HG02678 (cell line): ENCODE measurements around the gene NEURL3.

Experiments used
- ATAC-seq: cut with Tn5 transposase; IDR thresholded peaks from one replicate; pipeline ENCODE4 v1.9.1; 2021; ENCODE audit warnings: mild to moderate bottlenecking, moderate library complexity; ENCODE audit not compliant: unreplicated experiment

The NEURL3 gene

DNA sequence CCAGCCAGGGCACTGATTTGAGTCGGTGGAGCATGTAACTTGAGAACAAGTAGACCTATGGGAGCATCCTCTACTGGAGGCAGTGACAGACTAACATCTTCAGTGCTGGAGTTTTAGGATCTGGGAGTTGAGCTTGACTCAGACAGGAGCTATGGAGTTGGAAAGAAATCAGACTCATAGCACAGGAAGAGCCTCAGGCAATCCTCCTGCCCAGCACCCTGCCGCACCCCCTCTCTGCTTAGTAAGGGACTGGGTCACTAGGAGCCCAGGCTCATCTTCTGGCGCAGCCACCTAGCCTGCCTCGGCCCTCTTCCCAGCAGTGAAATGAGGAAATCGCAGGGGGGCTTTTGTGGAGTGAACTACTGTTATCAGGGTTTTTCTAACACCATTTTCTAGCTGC is 35.0 kb upstream of the NEURL3 start:
- no peak for ATAC-seq

DNA sequence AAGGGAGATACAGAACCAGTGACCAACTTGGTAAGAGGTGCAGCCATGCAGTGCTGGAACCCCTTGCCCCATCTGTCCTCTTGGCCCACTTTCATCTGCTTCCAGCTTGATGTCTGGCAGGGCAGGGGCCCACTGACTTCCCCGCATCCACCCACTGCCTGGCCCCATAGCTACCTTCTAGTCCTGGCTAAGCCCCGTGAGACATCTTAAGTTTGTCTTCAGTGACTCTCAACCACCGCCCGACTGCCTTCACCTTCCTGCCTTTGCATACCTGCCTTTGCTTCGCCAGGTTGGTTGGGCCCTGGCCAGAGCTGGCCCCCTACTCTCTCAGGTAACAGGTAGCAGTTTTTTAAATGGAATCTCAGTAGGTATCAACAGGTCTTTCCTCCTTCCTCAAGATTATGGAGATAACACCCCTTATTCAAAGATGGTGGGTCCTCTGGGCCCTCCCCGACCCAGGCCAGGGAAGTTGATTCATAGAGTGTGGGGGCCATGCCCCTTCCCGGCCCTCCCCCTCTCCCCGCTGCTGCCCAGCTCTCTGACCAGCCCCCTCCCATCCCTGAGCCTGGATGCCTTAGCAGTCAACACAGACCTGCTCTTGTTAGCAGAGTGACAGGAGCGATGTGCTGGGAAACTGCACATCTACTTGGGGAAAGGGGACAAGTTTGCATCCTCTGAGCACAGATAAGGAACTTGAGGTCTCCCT is 34.2 kb upstream of the NEURL3 start:
- no peak for ATAC-seq

DNA sequence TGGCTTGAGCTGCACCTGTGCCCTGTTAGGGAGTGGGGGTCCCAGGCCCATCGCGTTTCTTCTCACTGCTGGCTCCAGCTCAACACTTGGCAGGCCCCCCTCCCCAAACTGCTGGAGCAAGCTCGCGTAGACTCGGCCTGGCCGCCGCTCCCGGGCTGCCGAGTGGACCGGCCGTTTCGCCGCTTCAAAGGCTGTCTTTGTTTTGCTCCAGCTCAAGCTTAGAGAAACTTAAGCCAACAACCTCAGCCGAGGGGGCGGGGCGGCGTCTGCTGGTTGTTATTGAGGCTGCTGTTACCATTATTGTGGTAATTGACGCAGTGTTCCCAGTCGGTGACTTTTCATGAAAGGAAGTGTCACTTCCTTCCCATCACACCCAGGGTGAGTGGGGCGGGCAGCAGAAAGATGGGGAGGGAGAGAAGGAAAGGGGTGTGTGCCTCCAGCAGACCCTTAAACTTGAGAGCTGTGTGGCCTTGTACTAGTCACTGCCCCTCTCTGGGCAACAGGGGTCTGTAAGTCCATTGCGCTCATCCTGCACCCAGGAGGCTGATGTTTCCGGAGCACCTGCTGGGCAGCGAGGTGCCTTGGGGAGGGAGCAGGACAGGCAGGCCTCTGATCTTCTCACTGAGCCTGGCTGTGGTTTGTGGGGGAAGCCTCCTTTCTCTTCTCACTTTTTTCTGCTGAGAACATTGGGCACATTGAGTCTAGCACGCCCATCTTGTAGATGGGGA is 33.5 kb upstream of the NEURL3 start:
- no peak for ATAC-seq

DNA sequence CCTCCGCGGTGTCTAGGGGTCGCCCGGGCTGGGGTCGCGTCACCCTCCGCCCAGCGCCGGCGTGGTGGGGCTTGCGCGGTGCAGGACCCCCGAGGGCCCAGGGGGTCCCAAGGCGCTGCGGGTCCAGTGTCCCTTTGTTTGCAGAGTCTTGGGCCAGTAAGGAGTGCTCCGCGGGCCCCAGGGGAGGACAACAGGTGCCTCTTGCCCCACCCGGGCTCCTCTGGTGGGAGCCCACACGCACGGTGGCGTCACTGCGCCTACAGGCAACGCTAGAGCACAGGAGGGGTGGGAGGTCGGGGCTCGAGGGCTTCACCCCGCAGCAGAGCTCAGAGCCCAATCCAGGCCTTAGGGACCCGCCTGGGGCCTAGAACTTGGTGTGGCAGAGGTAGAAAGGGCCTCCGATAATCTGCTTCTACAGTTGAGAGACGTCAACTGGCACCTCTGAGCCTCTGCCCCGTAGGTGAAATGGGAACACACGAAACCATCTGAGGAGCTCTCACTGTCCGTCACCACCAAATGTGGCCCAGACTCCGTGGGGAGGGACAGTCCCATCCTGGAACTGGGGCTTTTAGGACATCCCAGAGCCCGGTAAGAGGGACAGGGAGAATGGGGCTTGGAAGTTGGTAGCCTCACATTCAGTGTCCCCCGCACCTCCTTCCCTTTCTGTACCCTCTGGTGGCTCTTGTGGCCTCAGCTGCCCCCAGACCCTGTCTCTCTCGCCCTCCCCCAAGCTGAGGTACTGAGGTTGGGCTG is 32.8 kb upstream of the NEURL3 start:
- ATAC-seq: no peak

DNA sequence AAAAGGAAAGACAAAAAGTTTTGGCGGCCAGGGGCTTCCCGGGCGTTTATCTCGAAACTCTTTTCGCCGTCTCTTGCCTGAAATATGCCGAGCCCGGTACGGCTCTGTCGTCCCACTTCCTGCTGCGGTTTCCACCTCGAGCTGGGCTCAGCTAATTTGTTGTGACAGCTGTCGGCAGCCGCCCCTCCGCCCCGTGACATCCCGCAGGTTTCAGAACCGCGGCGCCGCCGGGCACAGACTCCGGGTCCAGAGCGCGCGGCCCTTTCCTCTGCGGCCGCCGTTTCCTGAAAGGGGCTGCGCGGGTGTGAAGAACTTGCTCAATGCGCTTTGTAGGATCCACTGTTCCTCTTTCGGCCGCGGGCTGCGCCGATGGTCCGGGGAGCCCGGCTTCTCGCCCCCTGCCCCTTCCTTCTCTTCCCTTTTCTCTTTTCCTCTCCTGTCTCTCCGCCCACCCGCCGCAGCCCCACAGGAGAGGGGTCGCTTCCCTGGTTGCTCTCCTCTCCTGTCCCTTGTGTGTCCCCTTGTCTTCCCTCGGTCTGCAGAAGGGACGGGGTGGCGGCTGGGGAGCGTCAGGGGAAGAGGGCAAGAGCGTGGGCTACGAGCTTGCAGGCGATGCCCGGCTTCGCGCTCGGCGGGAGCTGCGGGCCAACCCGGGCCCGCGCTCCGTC is 32.0 kb upstream of the NEURL3 start:
- ATAC-seq: peak; percentile 49

DNA sequence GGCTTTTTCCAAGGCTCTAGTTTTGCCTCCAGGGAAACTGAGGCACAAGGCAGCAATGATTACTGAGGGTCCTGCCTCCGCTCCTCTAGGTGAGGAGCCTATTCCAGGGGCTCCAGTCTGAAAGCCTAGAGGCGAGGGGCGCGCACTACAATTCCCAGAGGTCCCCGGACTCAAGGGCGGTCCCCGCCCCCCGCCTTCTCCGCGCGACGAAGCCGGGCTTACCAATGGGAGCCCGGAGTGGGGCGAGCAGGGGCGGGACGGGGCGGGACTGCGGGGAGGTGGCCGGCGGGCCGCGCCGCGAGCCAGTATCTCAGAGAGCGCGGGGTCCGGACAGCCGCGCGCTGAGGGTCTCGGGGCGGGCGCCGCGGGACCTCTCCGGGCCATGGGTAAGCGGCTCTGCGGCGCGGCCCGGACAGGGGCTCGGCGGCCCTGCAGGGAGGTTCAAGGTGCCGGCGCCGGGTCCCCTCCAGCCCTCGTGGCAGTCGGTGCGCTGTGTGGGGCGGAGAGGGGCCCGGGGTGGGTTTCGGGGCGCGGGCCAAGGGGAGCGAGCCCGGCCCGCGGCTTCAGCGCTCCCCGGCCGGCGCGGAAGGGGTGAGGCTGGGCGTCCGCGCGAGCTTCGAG is 31.4 kb upstream of the NEURL3 start, which contains the start of gene ARID5A:
Gene ARID5A, plus strand, starts transcription at position 308 of the 621 bp plus-strand sequence. Its CDS starts 75 bp downstream, at position 383.
- peak; percentile 66 for ATAC-seq

DNA sequence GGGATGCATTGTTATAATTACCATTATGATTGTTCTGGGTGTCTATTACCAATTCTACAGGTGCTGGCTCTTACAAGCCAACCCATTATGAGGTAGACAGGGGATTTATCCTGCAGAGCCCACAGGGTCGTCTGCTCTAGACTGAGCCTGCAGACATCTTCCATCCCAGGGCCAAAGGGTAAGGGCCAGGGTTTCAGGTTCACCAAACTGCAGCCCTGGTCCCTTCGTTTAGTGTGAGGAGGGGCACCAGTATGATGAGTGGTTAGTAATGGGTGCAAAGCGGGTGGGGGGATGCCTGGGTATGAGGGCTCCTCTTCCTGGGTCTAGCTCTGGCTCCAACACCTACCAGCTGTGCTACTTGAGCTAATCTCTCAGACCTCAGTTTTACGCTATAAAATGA is 30.2 kb upstream of the NEURL3 start:
- no peak for ATAC-seq

DNA sequence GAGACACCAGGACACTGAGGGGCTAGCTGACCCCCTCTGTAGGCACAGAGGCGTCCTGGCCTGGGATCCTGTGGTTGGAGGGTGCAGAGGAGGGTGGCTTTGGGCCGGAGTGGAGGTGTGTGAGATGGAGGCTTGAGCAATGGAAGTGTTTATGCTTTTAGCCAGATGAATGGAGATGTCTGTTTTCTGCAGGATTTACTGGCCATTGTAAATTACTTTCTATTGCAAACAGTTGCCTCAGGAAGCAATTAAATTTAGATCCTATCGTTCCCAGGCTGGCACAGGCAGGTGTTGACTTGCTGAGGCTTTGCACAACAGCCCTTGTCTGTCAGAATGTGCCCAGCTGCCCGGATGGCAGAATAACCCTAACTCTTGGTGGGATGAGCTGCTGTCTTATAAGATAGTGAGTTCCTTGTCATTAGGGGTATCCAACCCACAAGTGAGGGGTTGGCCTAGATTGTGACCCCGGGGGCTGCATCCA is 29.6 kb upstream of the NEURL3 start:
- ATAC-seq: no peak

DNA sequence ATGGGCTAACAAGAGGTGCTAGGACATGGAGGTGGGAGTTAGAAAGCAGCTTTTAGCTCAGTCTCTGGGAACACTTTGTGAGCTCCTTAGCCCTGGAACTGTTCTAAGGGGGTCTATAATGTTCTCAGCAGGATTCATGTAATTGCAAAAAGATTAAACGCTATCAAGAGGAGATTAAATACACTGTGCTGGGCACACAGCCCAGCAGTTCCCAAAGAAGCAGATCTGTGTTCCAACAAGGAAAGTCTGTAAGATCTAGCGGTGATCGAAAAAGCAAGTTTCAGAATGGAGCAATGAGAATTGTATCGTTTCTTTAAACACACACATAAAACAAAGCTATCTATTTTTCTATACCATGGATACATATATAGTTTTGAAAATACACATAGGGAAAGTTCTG is 29.0 kb upstream of the NEURL3 start:
- no peak for ATAC-seq

DNA sequence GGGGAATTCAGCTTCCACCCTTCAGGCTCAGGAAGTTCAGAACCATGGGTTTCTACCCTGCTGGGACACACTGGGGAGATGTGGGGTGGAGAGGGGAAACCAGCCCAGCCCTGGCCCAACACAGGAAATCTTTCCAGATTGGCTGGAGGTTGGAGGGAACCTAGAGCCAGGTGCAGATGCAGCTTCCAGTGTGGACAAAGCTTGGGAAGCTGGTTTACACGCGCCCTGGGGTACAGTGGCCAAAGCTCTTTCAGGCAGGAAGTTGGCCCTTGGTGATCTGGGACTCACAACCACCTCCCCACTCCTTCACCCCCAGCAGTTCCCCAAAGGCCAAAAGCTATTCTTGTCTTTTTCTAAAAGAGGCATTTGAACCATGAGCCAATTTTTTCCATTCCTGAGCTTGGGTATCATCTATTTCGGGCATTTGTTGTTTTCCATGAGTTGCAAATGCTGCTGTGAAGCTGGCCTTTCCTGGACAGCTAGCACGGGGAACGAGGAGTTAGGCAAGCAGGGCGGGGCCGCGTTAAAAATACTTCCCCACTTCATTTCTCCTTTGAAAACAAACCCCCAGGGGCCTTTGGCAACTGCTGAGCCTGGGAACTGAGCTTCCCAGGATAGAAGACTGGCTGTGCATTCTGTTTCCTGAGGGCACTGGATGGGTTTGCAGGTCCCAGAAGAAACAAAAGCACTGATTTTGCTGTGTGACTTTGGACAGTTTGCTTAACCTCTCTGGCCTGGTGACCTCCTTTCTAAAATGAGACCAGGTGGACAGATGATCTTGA is 28.3 kb upstream of the NEURL3 start:
- no peak for ATAC-seq

DNA sequence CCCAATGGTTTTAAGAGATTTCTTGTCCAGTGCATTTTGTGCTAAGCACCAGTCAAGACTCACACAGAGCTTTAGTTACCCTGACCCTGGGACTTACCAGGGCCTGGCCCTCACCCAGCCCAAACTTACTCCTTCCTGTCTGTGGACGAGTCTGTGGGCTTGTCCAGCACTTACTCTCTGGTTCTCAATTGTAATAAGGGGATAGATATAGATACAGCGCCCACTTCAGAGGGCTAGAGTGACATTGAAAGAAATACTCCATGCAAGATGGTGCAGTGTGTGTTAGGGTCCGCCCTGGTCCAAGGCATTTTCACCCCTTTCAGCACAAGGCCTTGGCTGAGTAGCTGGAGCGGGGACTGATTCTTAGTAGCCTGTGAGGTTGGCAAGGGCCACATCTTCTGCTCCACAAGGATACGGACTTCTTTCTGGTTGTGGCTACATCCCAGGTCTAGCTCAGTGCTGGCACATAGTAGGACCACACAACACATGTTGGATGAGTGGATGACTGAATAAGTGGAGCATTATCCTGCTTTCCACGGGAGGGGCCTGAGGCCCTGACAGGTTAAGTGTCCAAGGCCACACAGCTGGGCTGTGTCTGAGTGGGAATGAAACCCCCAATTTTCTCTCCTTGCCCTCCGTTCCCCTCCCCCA is 27.6 kb upstream of the NEURL3 start:
- no peak for ATAC-seq

DNA sequence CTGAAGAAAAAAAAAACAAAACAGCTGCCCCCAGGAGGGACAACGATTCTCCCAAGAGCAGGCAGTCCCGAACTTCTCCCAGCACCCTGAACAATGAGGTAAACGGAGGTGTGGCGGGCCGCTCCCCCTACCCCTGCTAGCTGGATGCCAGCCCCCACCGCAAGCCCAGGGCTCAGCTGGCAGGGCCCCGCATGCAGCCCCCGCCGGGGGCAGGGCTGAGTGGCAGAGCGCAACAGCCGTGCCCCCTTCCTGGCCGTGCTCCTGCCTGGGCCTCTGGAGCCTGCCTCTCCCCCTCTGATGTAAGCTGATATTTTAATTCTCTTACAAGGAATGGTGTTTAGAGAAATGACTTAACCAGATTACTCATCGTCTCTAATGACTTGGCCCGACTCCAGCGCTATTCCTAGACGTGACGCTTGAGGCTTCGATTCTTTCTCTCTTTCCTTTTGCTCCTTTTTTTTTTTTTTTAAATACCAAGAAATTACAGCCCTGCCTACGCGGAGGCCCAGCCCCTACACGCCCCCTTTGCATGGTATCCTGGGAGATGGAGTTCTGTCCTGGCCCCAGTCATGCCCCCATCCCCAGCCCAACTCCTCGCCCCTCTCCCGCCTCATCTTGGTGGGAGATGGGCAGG is 26.8 kb upstream of the NEURL3 start:
- ATAC-seq: peak; percentile 25

DNA sequence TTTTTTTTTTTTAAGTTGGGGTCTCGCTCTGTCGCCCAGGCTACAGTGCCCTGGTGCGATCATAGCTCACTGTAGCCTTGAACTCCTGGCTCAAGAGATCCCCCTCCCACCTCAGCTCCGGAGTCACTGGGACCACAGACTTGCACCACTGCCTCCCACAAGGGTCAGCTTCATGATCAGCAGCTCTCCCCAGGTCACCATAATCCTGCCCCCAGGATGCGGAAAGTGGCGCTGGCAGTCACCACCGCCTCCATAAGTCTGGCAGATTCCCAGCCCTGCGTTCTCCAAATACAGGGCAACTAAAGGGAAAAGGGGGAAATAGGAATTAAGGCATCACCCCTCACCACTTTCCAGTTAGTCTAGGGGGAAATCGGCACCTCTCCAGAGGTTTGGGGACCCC is 26.2 kb upstream of the NEURL3 start:
- ATAC-seq: no peak

DNA sequence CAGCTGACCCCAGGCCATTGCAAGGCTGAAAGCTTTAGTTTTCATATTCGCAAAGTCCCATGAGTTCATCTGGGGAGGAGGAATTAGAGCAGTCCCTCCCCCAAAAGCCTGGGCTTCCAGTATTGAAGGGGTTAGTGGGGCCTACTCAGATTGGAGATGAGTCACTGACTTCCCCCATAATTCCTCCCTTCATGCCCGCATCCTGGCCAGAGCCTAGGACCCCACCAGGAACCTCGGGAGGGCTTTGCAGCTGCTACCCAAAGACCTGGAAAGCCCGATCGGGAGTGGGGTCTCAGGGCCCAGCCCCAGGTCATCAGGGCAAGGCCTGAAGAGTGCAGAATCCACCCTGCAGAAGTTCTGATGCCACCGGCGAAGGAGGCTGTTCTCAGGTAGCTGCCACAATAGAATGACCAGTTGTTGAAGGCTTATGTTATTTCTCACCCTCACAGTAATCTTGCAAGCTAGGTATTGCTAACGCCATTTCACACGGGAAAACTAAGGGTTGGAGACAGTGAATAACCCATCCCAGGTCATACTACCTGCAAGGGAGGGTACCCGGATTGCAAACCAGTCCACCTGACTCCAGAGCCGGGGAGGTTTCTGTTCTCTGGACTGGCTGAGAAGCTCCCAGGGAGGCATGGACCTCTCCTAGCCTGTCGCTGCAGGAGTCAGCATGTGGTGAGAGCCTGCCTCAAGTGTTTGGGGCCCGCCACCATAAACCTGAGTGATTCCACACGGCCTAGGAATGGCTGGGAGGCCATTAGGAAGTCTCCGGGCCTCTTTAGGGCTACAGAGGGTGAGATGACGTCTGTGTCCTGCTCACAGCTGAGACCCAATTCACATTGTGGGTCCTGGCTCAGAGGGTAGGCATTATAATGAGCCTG is 25.6 kb upstream of the NEURL3 start:
- no peak for ATAC-seq

DNA sequence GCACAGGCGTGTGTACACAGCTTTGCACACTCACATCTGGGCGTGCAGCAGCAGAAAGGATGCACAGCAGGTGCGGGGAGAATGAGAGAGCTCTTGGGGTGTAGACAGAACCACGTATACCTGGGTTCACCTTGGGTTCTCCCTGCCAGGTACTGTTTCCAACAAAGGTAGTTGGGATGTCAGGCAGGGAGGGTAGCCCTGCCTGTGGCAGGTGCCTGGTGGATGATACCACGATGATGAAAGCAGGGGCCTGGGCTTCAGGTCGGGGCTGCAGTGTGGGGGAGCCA is 24.9 kb upstream of the NEURL3 start:
- ATAC-seq: no peak

DNA sequence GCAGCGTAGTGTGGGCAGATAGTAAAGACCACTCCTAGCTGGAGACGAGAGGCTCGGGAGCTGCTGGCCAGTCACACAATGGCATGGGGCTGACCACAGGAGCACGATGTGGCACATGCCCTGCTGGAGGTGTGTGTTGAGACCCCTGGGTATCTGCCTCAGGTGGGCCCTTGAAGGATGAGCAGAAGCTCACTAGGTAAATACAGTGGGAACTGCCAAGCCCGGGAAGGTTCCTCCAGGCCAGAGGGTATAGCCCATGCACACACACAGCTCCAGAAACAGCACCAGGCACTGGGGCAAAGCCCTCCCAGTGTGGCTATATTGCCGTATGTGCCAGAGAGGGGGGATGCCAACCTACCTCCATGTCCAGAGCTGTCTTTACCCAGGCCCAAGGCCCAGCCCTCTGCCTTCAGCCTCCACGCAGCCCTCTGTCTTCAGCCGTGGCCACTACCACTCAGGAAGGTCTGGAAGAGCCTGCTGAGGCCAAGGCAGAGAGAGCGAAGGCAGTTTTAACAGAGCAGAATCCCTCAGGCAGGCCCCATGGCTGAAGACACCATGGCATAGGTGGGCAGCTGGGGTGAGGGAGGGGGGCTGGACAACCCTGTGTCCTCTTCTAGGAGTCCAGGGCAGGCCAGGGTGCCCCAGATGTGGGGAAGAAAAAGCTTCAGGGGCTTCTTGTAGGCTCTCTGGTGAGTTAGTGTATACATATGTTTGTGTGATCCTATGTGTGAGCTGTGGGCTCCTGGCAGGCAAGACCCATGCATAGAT is 24.4 kb upstream of the NEURL3 start:
- no peak for ATAC-seq

DNA sequence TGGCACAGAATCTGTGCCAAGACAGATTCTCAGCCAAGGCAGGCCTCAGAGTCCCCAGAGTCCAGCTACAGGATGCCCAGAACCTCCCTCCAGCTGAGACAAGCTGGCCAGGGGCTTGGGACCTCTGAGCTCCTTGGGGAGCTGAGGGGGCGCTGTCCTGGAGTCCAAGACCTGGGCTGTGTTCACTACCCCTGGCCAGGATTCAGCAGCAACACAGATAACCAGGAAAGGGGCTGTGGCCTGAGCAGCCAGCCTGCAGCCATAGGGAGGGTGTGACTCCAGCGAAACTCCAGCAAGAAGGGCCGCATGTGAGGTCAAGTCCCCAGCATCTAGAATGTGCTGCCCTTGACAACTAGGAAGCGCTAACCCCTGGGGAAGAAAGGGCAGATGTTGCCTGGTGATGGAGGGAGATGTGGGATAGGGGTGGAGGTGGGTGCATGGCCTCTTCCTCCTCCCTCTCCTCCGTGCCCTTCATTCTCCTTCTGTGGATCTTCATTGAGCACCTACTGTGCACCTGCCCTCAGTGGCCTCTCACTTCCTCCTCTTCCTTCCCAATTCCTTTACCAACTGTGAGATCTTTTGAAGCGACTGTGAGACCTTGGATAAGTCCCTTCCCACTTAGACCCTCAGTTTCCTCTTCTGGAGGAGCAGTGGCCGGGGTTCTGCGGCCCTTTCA is 23.7 kb upstream of the NEURL3 start:
- no peak for ATAC-seq
